Endometrial microvascular endothelial cells (primary cell): ENCODE data around the gene GRID1. TPM values are rescaled to one million over a fixed set of nuclear protein-coding genes. Genes with fewer than 3 reads are reported as not detected.

Source experiments
- in situ Hi-C: cut with HindIII; loops from 2 replicates; pipeline ENCODE4 v1.10.0; 2017; ENCODE audit warnings: low sequenced_read_pairs, low pct_unique_long_range_greater_than_20kb; ENCODE audit errors: inconsistent ontology term
- total RNA-seq: library from RNA; depleted of rRNA; stranded (reverse); fragments of >200 nt; gene quantifications from one replicate; pipeline ENCODE4 v1.2.3, GENCODE V29; 2015; ENCODE audit errors: inconsistent ontology term

The GRID1 gene
- total RNA-seq, 1 donor from 2014 or later, result not detected

- in situ Hi-C loops, result no loop called here
Measured at GRCh38 chr10:85915245-85915846, 451.2 kb downstream of the GRID1 start.

- in situ Hi-C loops, result no loop called here
Measured at GRCh38 chr10:85914720-85915119, 451.9 kb downstream of the GRID1 start.

GRCh38 chr10:85908462-85908861 lies 458.1 kb downstream of the GRID1 start:
- in situ Hi-C loops, result no loop called here

GRCh38 chr10:85902051-85902450 lies 464.5 kb downstream of the GRID1 start:
- in situ Hi-C loops, result no loop called here

DNA sequence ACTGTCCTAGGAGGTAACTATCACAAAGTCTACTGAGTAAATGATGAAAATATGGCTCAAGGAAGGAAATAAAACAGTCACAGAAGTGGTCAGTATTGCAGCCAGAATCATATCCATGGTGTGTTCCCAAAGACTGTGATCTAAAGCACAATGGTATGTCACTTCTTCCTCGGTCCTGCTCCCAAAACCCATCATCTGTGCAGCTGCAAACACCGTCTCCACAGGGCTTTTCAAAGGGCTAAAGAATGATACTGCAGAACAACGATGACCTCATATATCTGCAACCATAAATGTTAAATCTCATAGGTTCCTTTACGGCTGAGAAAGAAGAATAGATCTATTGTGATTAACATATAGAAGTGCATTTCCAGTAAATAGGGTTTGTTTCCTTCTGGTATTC lies 465.0 kb downstream of the GRID1 start:
- in situ Hi-C loops, result no loop called here

- in situ Hi-C loops, result no loop called here
Measured at GRCh38 chr10:85900487-85900886, 466.1 kb downstream of the GRID1 start.

- in situ Hi-C loops, result no loop called here
Measured at GRCh38 chr10:85900061-85900460, 466.5 kb downstream of the GRID1 start.

GRCh38 chr10:85891472-85891871 lies 475.1 kb downstream of the GRID1 start:
- in situ Hi-C loops, result no loop called here

DNA sequence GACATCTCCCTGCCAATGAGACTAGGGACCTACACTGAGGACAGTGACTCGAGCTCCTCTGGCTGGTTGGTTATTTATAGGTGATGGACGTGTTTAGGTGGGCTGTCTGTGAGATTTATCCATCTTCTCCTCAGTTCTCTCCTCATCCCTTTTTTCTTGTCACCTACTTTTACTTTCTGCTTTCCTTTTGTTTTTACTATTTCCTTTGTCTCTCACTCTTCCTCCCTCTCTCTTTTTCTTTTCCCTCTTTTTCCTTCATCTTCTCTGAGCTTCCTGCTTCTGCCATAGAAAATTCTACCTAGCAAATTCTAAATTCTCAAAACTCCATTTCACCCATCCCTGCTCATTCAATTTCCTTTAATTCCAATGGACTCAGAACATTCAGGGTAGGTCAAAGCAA lies 478.0 kb downstream of the GRID1 start:
- in situ Hi-C loops, result no loop called here

DNA sequence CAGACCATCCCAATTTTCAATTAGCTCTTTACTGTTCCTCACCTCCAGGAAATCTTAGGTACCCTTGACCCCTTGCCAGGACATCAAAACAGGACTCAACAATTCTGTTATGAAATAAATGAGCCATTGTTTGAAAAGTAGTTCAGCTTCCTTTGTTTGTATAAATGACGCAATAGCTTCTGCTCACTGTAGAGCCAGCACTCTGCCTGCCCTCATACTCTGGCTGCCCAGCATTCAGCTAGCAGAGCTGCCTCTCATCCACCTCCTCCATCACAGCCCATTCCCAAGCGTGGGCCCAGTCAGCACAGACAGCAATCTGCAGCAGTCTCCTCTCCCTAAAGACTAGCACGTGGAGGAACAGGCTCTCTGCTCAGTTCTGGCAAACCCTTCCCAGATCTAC lies 478.6 kb downstream of the GRID1 start:
- in situ Hi-C loops, result no loop called here

DNA sequence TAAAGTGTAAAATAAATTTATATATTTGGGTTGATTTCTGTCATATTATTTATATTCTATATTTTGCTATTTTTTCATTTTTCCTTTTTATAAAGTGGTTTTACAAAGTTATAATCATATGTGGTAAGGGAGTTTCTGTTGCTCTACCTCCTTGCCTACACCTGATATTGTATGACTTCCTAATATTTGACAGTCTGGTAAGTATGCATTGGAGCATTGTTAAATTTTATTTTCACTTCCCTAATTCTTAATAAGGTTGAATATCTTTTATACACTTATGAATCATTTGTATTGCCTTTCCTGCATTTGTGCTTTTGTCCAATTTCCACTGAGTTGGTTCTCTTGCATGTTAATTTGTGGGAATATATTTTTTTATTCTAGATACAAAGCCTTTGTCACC lies 492.4 kb downstream of the GRID1 start:
- in situ Hi-C loops, result no loop called here

GRCh38 chr10:85873063-85873462 lies 493.5 kb downstream of the GRID1 start:
- in situ Hi-C loops, result no loop called here

GRCh38 chr10:85868627-85869499 lies 497.7 kb downstream of the GRID1 start:
- in situ Hi-C loops, result no loop called here

- in situ Hi-C loops, result no loop called here
Measured at GRCh38 chr10:85864868-85865526, 501.6 kb downstream of the GRID1 start.

GRCh38 chr10:85864173-85864549 lies 502.4 kb downstream of the GRID1 start:
- in situ Hi-C loops, result no loop called here

- in situ Hi-C loops, result no loop called here
Measured at GRCh38 chr10:85863301-85864172, 503.1 kb downstream of the GRID1 start.

DNA sequence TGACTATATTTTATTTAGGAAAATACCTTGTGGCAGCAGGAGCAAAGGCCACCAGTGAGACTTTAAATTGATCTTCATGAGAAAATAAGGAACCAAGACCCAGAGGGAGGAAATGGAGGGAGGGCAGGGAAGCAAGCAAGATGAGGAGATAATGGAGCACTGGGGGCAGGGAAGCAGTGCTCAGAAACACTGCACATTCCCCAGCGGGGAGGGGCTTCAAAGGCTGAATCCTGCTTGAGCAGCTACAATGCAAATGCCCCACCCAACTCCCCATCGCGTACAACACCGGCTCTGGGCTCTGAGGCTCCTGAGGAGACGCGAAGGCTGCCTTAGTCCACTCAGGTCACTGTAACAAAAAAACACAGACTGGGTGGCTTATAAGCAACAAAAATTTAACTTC lies 503.8 kb downstream of the GRID1 start:
- in situ Hi-C loops, result no loop called here

GRCh38 chr10:85861513-85862197 lies 504.9 kb downstream of the GRID1 start:
- in situ Hi-C loops, result no loop called here

- in situ Hi-C loops, result no loop called here
Measured at GRCh38 chr10:85859859-85860258, 506.7 kb downstream of the GRID1 start.
